ENCODE measurements around the gene TMEM229B. TPM values are rescaled to one million over a fixed set of nuclear protein-coding genes. Genes with fewer than 3 reads are reported as not detected.

Gene TMEM229B
- total RNA-seq, 2 experiments from 2014 or later, result 10.4 to 13.3 TPM

DNA sequence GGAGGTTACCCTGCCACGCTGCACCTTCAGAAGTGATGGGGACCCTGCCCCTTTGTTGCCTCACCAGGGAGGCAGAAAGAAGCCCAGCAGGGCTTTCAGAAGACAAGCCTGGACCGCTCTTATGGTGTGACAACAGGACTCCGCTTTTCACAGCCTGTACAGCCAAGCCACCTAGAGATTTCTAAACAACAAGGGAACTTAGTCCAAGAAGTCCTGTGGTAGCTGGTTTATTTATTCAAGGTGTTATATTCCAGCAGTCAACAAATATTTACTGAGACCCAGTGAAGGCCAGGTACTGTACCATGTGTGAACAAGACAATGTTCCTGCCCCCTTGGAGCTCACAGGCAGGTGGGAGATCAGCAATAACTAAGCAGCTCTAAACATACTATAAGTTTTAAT is 4.0 kb upstream of the TMEM229B start:
- H3K36me3 Mint-ChIP-seq (ENCODE audit: low read depth), result peaks cover 23% of the 10 kb centered on the region
- no peak overlapping the region for H3K27ac Mint-ChIP-seq
- H3K4me3 Mint-ChIP-seq, result no peak overlapping the region
- peaks cover 26% of the 10 kb centered on the region for H3K4me1 Mint-ChIP-seq
- CTCF ChIA-PET, result no interaction called here
- DNase-seq, result no peak
- H3K27me3 Mint-ChIP-seq, result peaks cover 13% of the 10 kb centered on the region
- POLR2A ChIA-PET, result no interaction called here
- peaks cover 19% of the 10 kb centered on the region for H3K9me3 Mint-ChIP-seq

DNA sequence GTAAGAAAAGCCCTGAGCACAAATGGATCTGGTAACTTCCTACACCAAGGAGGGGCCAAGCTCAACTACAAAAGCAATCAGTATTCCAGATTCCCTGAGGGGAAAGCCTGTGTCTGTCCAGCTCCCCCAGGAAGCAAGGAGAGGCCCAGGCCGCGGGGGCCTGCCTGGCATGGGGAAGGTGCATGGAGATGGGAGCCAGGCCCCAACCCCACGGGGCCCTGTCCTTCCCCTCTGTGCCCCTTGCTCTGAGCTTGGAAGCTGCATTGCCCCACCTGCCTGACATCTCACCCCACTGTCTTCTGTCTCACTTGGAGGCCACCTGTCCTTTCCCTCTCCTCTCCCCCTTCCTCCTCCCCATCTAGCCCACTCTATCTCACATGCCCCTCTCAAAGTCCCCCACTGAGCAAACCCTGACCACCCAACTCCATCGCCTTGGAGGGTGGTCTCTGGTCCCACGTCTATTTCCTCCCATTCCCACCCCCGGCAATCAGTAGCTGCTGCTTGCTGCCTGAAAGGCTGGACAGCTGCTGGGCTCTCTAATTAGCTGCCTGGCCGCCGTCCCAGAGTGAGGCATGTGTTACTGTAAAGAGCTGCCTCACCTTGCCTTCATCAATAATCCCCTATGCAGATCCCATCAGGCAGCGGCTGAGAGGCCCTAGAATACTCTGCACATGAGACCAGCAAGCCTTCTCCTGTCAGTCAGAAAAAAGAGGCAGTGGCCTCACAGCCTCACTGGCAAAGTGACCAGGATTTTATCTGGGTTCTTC is 3.4 kb upstream of the TMEM229B start:
- Mint-ChIP-seq H3K9me3 (peaks cover 19% of the 10 kb centered on the region), H3K27me3 (peaks cover 13% of the 10 kb centered on the region), H3K4me3 (no peak overlapping the region), H3K36me3 (ENCODE audit: low read depth) (peaks cover 27% of the 10 kb centered on the region), H3K27ac (no peak overlapping the region), H3K4me1 (peaks cover 29% of the 10 kb centered on the region)
- POLR2A ChIA-PET, result interaction anchor here (1.2 kb wide), 1 partner anchor 21 kb away, joined by 5 read pairs; no protein-coding TSS in a partner anchor
- CTCF ChIA-PET, result no interaction called here
- no peak for DNase-seq

DNA sequence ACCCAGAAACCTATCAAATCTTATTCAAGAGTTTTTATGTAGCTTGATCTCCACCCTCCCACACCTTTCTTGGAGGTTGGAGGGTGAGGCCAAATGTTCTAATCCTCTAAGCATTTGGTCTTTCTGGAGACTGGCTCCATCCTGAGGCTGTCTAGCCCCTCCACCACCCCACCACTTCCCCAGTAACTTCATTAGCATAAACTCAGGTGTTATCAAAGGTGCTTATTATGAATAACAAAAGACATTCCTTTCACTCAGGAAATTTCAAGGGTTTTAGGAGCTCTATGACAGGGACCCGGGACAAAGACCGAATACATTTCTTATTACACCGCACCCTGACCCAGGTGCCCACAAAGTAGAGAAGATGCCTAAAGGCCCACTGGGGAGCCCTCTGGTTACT is 2.8 kb upstream of the TMEM229B start:
- Mint-ChIP-seq H3K4me1 (peaks cover 29% of the 10 kb centered on the region), H3K27ac (no peak overlapping the region), H3K27me3 (peaks cover 13% of the 10 kb centered on the region), H3K4me3 (no peak overlapping the region), H3K36me3 (ENCODE audit: low read depth) (peaks cover 34% of the 10 kb centered on the region), H3K9me3 (peaks cover 19% of the 10 kb centered on the region)
- POLR2A ChIA-PET, result interaction anchor here (1.2 kb wide), 1 partner anchor 21 kb away, joined by 5 read pairs; no protein-coding TSS in a partner anchor
- CTCF ChIA-PET, result no interaction called here
- DNase-seq, result no peak

GRCh38 chr14:67490196-67490595 is 1.7 kb upstream of the TMEM229B start:
- peaks cover 32% of the 10 kb centered on the region for H3K4me1 Mint-ChIP-seq
- peaks cover 19% of the 10 kb centered on the region for H3K9me3 Mint-ChIP-seq
- no peak overlapping the region for H3K4me3 Mint-ChIP-seq
- no peak for DNase-seq
- H3K27ac Mint-ChIP-seq, result no peak overlapping the region
- peaks cover 13% of the 10 kb centered on the region for H3K27me3 Mint-ChIP-seq
- H3K36me3 Mint-ChIP-seq (ENCODE audit: low read depth), result peaks cover 44% of the 10 kb centered on the region
- ChIA-PET CTCF (no interaction called here), POLR2A (no interaction called here)

GRCh38 chr14:67487332-67487731 is 1.2 kb downstream of the TMEM229B start:
- Mint-ChIP-seq H3K4me3 (peak overlapping the region; percentile 87), H3K4me1 (peaks cover 32% of the 10 kb centered on the region), H3K27ac (no peak overlapping the region), H3K9me3 (peaks cover 3% of the 10 kb centered on the region), H3K36me3 (ENCODE audit: low read depth) (peaks cover 33% of the 10 kb centered on the region), H3K27me3 (peaks cover 13% of the 10 kb centered on the region)
- ChIA-PET CTCF (interaction anchor here (1.0 to 2.0 kb wide), 4 partner anchors 30 to 113 kb away, joined by 3 to 8 read pairs (median 5); partner anchors contain the start of gene PIGH), POLR2A (interaction anchor here (1.0 to 2.2 kb wide), 7 partner anchors 24 to 1233 kb away, joined by 3 to 9 read pairs (median 3); partner anchors contain the start of genes ATP6V1D, PIGH and ZFYVE26)
- DNase-seq, result no peak

DNA sequence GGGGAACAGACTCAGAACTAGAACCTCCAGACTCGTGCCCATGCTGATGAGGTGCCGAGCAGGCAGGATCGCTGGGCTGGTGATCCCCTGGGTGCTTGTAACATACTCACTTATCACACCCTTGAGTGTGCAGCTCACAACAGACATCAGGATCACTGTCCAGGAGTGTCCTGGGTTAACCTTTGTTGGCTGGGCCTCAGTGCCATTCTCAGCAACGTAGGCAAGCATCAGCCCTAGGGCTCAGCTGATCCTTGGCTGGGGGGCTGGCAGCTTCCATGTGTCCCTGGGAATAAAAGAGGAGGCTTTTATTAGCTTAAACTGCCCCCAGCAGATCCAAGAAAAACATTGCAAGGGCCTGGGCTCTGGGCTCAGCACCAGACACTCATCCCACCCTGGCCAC is 1.6 kb downstream of the TMEM229B start:
- Mint-ChIP-seq H3K27me3 (peaks cover 13% of the 10 kb centered on the region), H3K4me1 (peaks cover 32% of the 10 kb centered on the region), H3K27ac (no peak overlapping the region), H3K9me3 (peaks cover under 1% of the 10 kb centered on the region), H3K36me3 (ENCODE audit: low read depth) (peaks cover 33% of the 10 kb centered on the region), H3K4me3 (no peak overlapping the region)
- ChIA-PET POLR2A (interaction anchor here (1.0 to 2.2 kb wide), 2 partner anchors 113 to 127 kb away, joined by 3 to 9 read pairs; partner anchors contain the start of genes ATP6V1D and PIGH), CTCF (interaction anchor here (1.2 to 2.0 kb wide), 3 partner anchors 31 to 84 kb away, joined by 3 to 8 read pairs (median 7); no protein-coding TSS in a partner anchor)
- no peak for DNase-seq

- Mint-ChIP-seq H3K27me3 (peaks cover 7% of the 10 kb centered on the region), H3K27ac (no peak overlapping the region), H3K36me3 (ENCODE audit: low read depth) (peaks cover 33% of the 10 kb centered on the region), H3K9me3 (no peaks in the 10 kb centered on the region), H3K4me3 (no peak overlapping the region), H3K4me1 (peaks cover 30% of the 10 kb centered on the region)
- ChIA-PET POLR2A (no interaction called here), CTCF (no interaction called here)
- DNase-seq, result no peak
These were observed 2.9 kb downstream of the TMEM229B start for GRCh38 chr14:67485501-67486095.

- Mint-ChIP-seq H3K27ac (no peak overlapping the region), H3K36me3 (ENCODE audit: low read depth) (peaks cover 33% of the 10 kb centered on the region), H3K4me1 (peaks cover 19% of the 10 kb centered on the region), H3K27me3 (no peaks in the 10 kb centered on the region), H3K9me3 (no peaks in the 10 kb centered on the region), H3K4me3 (no peak overlapping the region)
- ChIA-PET POLR2A (no interaction called here), CTCF (no interaction called here)
- DNase-seq, result no peak
These were observed 4.8 kb downstream of the TMEM229B start for GRCh38 chr14:67483579-67484285.

DNA sequence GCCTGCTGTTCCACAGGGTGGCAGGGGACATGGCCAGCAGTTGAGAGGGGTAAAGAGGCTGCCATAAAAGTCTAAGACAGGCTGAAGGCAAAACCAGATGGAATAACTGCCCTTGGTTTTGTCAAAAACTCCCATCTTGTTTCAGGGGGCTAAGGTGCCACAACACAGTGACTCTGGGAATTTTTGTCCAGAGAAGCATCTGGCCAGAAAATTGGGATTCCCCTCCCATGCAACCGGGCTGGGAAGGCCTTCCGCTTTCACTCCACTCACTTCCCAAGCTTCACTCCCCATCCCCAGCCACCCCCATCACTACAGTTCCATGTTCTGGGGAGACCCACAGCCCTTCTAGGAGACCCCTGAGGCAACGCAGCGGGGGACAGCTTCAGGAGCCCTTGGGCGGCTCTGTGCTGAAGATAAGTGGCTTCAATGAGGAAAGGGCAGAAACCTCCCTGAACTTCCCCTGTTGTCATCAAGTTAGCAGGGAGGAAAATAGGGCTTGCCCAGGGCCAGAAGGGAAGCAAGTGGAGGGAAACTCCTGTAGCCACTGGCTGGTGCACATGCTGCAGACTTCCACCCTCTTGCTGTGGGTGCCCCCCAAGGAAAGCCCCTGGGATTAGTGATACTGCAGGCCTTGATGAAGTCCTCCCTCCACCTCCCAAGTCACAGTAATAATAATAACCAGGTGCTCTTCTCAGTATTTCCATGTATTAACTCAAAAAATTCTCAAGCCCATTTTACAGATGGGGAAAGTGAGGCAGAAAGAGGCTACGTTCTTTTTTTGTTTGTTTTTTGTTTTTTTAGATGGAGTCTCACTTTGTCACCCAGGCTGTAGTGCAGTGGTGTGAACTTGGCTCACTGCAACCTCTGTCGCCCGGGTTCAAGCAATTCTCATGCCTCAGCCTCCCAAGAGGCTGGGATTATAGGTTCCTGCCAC is 6.0 kb downstream of the TMEM229B start:
- Mint-ChIP-seq H3K4me1 (peaks cover 6% of the 10 kb centered on the region), H3K27me3 (no peaks in the 10 kb centered on the region), H3K36me3 (ENCODE audit: low read depth) (peaks cover 25% of the 10 kb centered on the region), H3K27ac (no peak overlapping the region), H3K4me3 (no peak overlapping the region), H3K9me3 (no peaks in the 10 kb centered on the region)
- POLR2A ChIA-PET, result no interaction called here
- CTCF ChIA-PET, result interaction anchor here (1.3 kb wide), 1 partner anchor 44 kb away, joined by 4 read pairs; no protein-coding TSS in a partner anchor
- DNase-seq, result no peak

DNA sequence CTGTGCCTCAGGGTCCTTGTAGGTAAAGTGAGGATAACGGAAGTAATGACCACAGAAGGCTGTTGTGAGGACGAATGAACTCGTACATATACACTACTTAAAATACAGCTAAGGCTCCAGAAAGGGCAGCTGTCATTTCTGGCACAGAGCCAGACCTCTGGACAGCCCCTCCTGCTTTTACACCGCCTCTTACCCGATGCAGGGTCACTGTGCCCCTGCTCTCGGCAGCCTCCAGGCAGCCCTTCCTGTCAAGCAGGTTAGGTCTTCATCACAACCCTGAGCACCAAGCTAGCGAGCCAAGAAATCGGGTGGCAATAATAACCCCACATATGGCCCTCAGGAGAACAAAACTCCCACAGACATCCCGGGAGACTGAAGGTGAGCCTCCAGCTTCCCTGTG is 8.5 kb downstream of the TMEM229B start:
- peaks cover 2% of the 10 kb centered on the region for H3K36me3 Mint-ChIP-seq (ENCODE audit: low read depth)
- H3K4me3 Mint-ChIP-seq, result no peak overlapping the region
- H3K4me1 Mint-ChIP-seq, result no peaks in the 10 kb centered on the region
- ChIA-PET CTCF (interaction anchor here (0.5 kb wide), 1 partner anchor 220 kb away, joined by 6 read pairs; no protein-coding TSS in a partner anchor), POLR2A (no interaction called here)
- no peaks in the 10 kb centered on the region for H3K9me3 Mint-ChIP-seq
- DNase-seq, result no peak
- no peaks in the 10 kb centered on the region for H3K27me3 Mint-ChIP-seq
- H3K27ac Mint-ChIP-seq, result no peak overlapping the region

DNA sequence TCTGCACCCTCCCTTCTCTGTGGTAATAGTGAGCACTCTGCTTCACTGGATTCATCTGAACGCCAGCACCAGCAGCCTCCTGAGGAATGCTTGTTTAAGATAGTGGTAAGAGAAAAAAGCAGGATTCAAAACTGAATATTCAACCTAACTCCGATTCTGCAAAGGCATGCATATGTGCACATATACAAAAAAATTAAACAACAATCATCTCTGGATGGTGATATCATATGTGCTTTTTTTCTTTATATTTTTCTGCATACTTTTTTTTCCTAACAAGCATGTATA is 9.8 kb downstream of the TMEM229B start:
- Mint-ChIP-seq H3K4me3 (no peak overlapping the region), H3K9me3 (no peaks in the 10 kb centered on the region), H3K27ac (no peak overlapping the region), H3K27me3 (no peaks in the 10 kb centered on the region), H3K4me1 (no peaks in the 10 kb centered on the region), H3K36me3 (ENCODE audit: low read depth) (no peaks in the 10 kb centered on the region)
- ChIA-PET POLR2A (no interaction called here), CTCF (interaction anchor here (0.7 kb wide), 1 partner anchor 50 kb away, joined by 3 read pairs; no protein-coding TSS in a partner anchor)
- DNase-seq, result no peak

Data from activated CD4-positive, alpha-beta memory T cell treated with anti-CD3 and anti-CD28 coated beads, Interleukin-2, amount 10 ng/mL, durations not matched to agents 7 days and 5 days (primary cell).